ENCODE data around the gene VRK3.
A peak's percentile ranks its signal among the peaks of the same experiment; 100 is the strongest.

The VRK3 gene

DNA sequence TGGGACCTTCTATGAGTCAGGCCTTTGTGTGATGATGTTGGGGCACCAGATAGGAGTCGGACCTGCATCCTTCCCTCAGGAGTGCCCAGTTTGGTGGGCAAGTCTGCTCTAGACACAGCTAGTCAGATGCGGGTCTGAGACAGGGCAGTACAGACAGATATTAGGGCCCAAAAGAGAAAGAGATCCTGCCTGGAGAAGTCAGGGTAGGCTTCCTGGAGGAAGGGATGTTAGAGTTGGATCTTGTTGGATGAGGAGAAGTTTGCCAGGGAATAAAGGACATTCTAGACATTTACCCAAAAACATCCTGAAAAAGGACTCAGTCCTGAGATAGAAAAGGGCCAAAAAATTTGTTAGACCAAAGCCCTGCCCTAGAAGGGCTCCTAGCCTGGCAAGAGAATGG is 17.2 kb downstream of the VRK3 start:
- Histone ChIP-seq H3K4me1 (ENCODE audit: low read depth, poor library complexity, severe bottlenecking) (peaks cover 26% of the 10 kb centered on the region), H3K4me2 (no peak overlapping the region), H3K9ac (no peak overlapping the region), H3K27ac (no peak overlapping the region), H3K36me3 (ENCODE audit: insufficient read depth) (peaks cover 4% of the 10 kb centered on the region; the same call in 1 of the 2 replicates), H3K4me3 (IDR thresholded peaks at IDR 0.05; ENCODE audit: insufficient read depth, low read depth, low read length) (no peak overlapping the region), H3K79me2 (ENCODE audit: insufficient read depth, low read depth) (no peaks in the 10 kb centered on the region), H2AFZ (ENCODE audit: low read depth) (no peak overlapping the region), H3K27me3 (ENCODE audit: insufficient read depth, low read depth) (no peaks in the 10 kb centered on the region), H4K20me1 (ENCODE audit: insufficient read depth) (no peaks in the 10 kb centered on the region)
- TF ChIP-seq, protein P1, sequence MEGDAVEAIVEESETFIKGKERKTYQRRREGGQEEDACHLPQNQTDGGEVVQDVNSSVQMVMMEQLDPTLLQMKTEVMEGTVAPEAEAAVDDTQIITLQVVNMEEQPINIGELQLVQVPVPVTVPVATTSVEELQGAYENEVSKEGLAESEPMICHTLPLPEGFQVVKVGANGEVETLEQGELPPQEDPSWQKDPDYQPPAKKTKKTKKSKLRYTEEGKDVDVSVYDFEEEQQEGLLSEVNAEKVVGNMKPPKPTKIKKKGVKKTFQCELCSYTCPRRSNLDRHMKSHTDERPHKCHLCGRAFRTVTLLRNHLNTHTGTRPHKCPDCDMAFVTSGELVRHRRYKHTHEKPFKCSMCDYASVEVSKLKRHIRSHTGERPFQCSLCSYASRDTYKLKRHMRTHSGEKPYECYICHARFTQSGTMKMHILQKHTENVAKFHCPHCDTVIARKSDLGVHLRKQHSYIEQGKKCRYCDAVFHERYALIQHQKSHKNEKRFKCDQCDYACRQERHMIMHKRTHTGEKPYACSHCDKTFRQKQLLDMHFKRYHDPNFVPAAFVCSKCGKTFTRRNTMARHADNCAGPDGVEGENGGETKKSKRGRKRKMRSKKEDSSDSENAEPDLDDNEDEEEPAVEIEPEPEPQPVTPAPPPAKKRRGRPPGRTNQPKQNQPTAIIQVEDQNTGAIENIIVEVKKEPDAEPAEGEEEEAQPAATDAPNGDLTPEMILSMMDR (conservative IDR thresholded peaks at IDR 0.05; ENCODE audit: low read depth, low read length): no peak

DNA sequence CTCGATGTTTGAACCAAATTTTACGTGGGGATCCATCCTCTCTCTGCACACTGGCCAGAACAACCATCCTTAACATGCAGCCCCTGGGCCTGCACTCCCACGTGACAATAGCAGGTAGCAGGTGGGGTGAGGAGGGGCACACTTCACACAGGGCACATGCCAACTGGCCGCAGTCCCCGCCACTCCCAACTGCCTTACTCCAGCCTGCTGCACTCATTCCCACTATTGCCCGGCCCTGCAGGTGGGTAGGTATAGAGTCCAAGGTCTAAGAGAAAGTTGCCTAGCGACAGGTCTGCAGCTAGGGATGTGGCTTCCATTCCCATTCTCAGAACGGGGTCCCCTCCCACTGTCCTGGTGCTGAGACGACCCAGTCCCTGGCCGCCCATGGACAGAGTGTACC is 18.0 kb downstream of the VRK3 start:
- Histone ChIP-seq H3K27me3 (ENCODE audit: insufficient read depth, low read depth) (no peaks in the 10 kb centered on the region), H4K20me1 (ENCODE audit: insufficient read depth) (no peaks in the 10 kb centered on the region), H2AFZ (ENCODE audit: low read depth) (no peak overlapping the region), H3K4me3 (IDR thresholded peaks at IDR 0.05; ENCODE audit: insufficient read depth, low read depth, low read length) (no peak overlapping the region), H3K4me2 (no peak overlapping the region), H3K79me2 (ENCODE audit: insufficient read depth, low read depth) (no peaks in the 10 kb centered on the region), H3K36me3 (ENCODE audit: insufficient read depth) (peaks cover 4% of the 10 kb centered on the region; the same call in 1 of the 2 replicates), H3K27ac (no peak overlapping the region), H3K4me1 (ENCODE audit: low read depth, poor library complexity, severe bottlenecking) (peaks cover 26% of the 10 kb centered on the region), H3K9ac (no peak overlapping the region)
- TF ChIP-seq, protein P1 (conservative IDR thresholded peaks at IDR 0.05; ENCODE audit: low read depth, low read length): no peak

DNA sequence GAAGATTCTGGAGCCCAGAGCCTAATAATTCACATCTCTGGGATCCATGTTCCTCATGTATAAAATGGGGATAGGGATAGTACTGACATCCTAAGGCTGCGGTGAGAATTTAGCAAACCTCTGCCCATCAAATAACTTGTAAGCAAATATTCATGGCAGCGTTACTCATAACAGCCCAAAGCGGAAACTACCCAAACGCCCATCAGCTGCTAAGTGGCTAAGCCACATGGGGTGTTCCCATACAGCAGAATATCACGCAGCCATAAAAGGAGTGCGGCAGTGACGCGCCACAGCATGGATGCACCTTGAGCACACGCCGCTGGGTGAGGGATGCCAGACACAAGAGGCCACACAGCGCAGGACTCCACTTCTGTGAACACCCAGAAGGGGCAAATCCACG is 19.7 kb downstream of the VRK3 start:
- H3K27ac ChIP-seq: no peak overlapping the region
- H3K36me3 ChIP-seq (ENCODE audit: insufficient read depth): peaks cover 4% of the 10 kb centered on the region; the same call in 1 of the 2 replicates
- H3K9ac ChIP-seq: no peak overlapping the region
- H3K4me2 ChIP-seq: no peak overlapping the region
- no peak overlapping the region for H3K4me3 ChIP-seq (IDR thresholded peaks at IDR 0.05; ENCODE audit: insufficient read depth, low read depth, low read length)
- H3K4me1 ChIP-seq (ENCODE audit: low read depth, poor library complexity, severe bottlenecking): peaks cover 26% of the 10 kb centered on the region
- no peaks in the 10 kb centered on the region for H4K20me1 ChIP-seq (ENCODE audit: insufficient read depth)
- no peak overlapping the region for H2AFZ ChIP-seq (ENCODE audit: low read depth)
- H3K27me3 ChIP-seq (ENCODE audit: insufficient read depth, low read depth): no peaks in the 10 kb centered on the region
- TF ChIP-seq, protein P1 (conservative IDR thresholded peaks at IDR 0.05; ENCODE audit: low read depth, low read length): no peak
- no peaks in the 10 kb centered on the region for H3K79me2 ChIP-seq (ENCODE audit: insufficient read depth, low read depth)

DNA sequence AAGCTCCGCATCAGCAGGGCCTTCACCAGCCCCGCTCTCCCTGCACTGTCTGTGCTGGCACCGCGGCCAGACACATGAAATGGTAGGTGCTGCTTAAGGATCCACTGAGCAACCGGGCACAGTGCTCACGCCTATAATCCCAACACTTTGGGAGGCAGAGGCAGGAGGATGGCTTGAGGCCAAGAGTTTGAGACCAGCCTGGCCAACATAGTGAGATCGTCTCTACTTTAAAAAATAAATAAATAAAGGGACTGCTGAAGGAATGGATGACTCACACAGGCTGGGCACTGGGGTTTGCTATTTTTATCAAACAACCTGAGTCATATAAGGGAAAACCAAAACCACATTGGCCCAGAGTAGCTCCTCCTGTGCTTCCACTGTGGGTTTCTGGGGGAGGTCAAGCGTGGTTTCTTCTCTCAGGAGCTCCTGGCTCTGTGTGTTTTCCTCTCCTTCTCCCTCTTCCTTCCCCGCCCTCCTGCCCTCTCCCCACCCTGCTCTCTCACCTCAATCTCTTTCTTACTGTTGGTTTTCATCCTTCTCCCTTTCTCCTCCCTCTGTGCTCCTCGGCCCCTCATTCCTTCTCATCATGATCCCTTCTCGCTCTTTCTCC is 21.3 kb downstream of the VRK3 start:
- H4K20me1 ChIP-seq (ENCODE audit: insufficient read depth): no peaks in the 10 kb centered on the region
- peak overlapping the region; percentile 29 for H3K4me2 ChIP-seq
- TF ChIP-seq, protein P1 (conservative IDR thresholded peaks at IDR 0.05; ENCODE audit: low read depth, low read length): no peak
- H3K79me2 ChIP-seq (ENCODE audit: insufficient read depth, low read depth): no peaks in the 10 kb centered on the region
- H3K36me3 ChIP-seq (ENCODE audit: insufficient read depth): peaks cover 4% of the 10 kb centered on the region; the same call in 1 of the 2 replicates
- no peak overlapping the region for H3K27ac ChIP-seq
- H2AFZ ChIP-seq (ENCODE audit: low read depth): no peak overlapping the region
- peaks cover 26% of the 10 kb centered on the region for H3K4me1 ChIP-seq (ENCODE audit: low read depth, poor library complexity, severe bottlenecking)
- no peaks in the 10 kb centered on the region for H3K27me3 ChIP-seq (ENCODE audit: insufficient read depth, low read depth)
- no peak overlapping the region for H3K9ac ChIP-seq
- H3K4me3 ChIP-seq (IDR thresholded peaks at IDR 0.05; ENCODE audit: insufficient read depth, low read depth, low read length): no peak overlapping the region
